NCI-H460 (cell line): ENCODE data around the gene TAX1BP3. TPM values are rescaled to one million over a fixed set of nuclear protein-coding genes. Genes with fewer than 3 reads are reported as not detected.

Experiments used
- DNase-seq: peaks from one replicate; pipeline ENCODE4 v3.0.0-alpha.2; 2016; ENCODE audit warnings: low read depth; ENCODE audit errors: extremely low read depth
- total RNA-seq: library from RNA; depleted of rRNA; stranded (reverse); fragments of >200 nt; shearing (Covaris generic); gene quantifications from 2 replicates; pipeline ENCODE4 v1.2.3, GENCODE V29; 2014

TAX1BP3 gene
- total RNA-seq, 1 experiment from 2014 or later, result 52.0 TPM

- no peak for DNase-seq
Measured at GRCh38 chr17:3688852-3689261, 20.5 kb upstream of the TAX1BP3 start.

DNA sequence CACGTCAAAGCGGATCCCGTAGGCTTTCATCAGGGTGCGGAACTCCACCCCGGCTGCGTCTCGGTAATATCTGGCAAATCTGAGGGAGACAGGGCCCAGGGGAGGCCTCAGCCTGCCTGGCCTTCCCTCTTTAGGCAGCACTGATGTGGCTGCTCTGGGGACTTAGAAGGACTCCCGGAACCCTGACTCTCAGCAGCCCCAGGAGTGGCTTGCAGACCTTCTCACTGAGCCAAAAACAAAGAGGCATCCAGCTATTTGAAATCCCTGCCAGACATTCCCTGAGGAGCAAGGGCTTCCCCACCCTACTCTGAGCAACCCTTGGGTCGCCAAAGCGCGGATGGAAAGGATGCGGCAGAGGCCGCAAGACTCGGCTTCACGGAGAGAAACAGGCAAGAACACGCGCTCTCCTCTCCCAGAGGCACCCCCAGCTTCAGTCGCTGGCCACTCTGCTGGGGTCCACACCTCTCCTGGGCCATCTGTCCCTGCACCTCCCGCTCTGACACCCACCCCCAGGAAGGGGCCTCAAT lies 19.7 kb upstream of the TAX1BP3 start:
- no peak for DNase-seq

GRCh38 chr17:3685174-3685573 lies 16.8 kb upstream of the TAX1BP3 start:
- DNase-seq, result no peak

DNA sequence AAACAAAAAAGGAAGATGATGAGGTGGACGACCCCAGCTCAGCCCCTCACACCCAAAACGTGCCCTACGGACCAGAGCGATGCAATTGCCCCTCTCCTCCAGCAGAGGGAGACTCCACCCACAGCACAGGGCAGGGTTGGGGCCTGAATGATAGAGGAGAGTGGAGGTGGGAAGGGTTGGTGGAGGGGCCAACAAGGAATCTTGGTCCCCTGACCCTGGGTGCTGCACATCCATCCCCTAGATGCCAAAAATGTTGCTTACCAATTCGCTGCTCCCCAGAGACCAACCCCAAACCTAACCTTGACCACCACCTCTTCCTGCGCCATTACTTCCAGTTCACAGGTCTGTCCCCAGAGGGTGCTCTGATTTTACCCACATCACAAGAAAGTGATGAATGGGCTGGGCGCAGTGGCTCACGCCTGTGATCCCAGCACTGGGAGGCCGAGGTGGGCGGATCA lies 14.7 kb upstream of the TAX1BP3 start:
- peak; percentile 49 for DNase-seq

GRCh38 chr17:3682033-3682432 lies 13.7 kb upstream of the TAX1BP3 start:
- DNase-seq, result no peak

- DNase-seq, result no peak
Measured at GRCh38 chr17:3681565-3681964, 13.2 kb upstream of the TAX1BP3 start.

GRCh38 chr17:3681057-3681456 lies 12.7 kb upstream of the TAX1BP3 start:
- no peak for DNase-seq

GRCh38 chr17:3679531-3680126 lies 11.3 kb upstream of the TAX1BP3 start:
- DNase-seq, result no peak

- DNase-seq, result no peak
Measured at GRCh38 chr17:3678821-3679530, 10.6 kb upstream of the TAX1BP3 start.

DNA sequence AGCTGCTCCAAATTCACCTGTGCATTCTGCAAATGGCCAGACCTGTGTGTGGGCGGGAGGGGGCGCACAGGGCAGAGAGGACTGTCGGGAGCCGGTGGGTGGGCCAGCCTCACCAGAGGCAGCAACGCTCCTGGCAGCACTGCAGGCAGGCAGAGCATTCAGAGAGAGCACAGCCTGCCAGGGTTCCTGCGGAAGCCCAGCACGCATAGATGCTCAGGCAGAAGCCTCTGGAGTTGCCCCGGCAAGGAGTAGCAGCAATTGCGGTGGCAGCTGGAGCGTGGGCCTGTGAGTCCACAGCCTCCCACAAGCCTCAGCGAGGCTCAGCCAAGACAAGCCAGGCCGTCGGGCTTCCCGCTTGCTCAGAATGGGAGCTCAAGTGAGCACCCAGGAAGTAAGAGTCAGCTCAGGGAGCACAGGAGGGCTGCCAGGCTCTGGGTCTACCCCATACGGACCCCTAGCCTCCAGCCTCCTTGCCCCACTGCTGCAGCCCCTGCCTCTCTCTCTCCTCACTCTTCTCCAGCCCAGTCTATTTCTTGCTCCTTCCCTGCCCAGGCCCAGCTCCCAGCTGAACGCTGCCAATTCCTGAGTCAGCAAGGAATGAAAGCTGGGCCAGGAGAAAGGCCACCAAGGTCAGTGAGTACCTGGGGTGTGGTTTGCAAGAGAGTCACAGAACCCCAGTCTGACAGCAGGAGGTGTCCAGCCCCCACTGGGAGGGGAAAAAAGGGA lies 9.9 kb upstream of the TAX1BP3 start:
- DNase-seq, result no peak

GRCh38 chr17:3675886-3676285 lies 7.5 kb upstream of the TAX1BP3 start:
- DNase-seq, result no peak

GRCh38 chr17:3672571-3672970 lies 4.2 kb upstream of the TAX1BP3 start:
- DNase-seq, result no peak

DNA sequence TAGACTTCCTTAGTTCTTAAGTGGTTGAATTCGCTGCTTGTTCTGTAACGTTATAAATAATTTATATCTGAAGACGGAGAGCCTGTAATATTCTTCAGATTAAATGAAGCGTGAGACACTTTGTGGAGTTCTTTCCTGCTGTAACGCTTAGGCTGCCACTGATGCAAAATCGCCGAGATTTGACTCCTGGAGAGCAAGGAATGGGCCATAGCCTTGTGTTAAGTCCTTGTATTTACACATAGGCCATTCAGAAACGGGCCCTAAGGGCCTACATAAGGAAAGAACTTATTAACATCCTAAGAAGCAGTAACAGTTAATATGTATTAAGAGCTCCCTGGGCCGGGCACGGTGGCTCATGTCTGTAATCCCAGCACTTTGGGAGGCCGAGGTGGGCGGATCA lies 1.2 kb upstream of the TAX1BP3 start:
- no peak for DNase-seq

DNA sequence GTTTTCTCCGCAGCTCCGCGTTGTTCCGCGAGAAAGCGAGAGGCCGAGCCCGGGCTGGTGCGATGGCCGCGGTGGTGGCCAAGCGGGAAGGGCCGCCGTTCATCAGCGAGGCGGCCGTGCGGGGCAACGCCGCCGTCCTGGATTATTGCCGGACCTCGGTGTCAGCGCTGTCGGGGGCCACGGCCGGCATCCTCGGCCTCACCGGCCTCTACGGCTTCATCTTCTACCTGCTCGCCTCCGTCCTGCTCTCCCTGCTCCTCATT lies 638 bp upstream of the TAX1BP3 start:
- no peak for DNase-seq

DNA sequence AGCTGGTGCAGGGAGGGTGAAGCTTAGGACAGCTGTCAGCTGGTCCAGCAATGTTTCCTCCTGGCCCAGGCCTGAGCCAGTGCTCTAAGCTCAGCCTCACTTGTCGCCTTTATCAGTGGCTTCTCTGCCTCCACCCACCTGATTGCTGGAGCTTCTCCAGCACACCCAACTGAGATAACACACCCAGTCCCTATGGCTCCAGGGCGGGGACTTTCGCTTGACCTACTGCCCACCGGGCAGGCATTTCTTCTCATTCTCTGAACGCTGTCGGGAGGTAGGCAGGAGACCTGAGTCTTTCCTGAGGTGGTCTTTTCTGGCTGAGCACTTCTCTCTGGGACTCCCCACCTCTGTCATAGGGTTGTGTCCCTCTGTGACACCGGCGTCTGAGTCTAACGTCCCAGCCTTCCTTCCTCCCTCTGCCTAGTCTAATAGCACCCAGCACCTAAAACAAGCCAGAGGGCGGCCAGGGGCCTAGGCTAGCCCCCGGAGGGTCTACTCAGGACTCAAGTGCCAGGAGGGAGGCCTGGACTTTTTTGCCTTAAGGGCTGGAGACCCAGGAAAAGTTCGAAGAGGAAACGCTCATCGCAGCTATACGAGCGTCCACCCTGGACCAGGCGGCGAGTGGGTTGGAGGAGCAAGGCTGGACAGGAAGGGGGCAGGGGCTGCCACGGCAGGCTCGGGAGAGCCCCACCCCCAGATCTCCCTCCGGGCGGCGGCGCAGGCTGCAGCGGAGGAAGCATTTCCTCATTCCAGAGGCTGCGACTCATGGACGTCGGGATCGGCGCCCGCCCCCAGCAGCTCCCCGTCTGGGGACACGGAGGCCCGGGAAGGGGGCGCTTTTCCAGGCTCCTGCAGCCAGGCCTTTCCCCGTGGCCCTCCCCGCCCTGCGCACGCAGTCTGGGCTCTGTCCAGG lies 756 bp downstream of the TAX1BP3 start:
- peak; percentile 74 for DNase-seq

- DNase-seq, result no peak
Measured at GRCh38 chr17:3666516-3666915, 1.9 kb downstream of the TAX1BP3 start.

DNA sequence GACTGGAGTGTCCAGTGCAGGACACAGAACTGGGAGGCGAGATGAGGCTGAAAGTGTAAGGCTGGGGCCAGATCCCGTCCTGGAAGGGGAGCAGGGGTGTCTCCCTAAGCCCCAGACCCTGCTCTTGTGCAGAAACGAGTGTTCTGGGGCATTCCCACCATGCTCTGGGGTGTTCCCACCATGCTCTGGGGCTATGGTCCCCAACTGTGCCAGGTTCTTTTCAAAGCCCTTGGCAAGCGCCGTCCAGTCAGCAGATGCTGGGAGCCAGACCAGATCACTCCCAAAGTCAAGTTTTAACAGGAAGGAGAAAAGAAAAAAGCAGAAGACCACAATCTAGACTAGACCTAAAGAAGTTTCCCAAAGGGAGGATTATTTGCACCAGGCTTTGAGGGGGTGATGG lies 2.5 kb downstream of the TAX1BP3 start:
- DNase-seq, result no peak

GRCh38 chr17:3663102-3664011 lies 5.0 kb downstream of the TAX1BP3 start:
- no peak for DNase-seq

- DNase-seq, result no peak
Measured at GRCh38 chr17:3660311-3660891, 8.0 kb downstream of the TAX1BP3 start.
